Fibroblast of pulmonary artery (primary cell): ENCODE data around the gene ARHGAP32.
A peak's percentile ranks its signal among the peaks of the same experiment; 100 is the strongest.

Experiments used
- DNase-seq: peaks from one replicate; pipeline ENCODE4 v3.0.0-alpha.2; 2010; ENCODE audit warnings: low read depth
- H3K4me3 ChIP-seq: replicated peaks from 2 replicates; pipeline ENCODE4 v1.5.1; 2011; ENCODE audit warnings: low read depth, mild to moderate bottlenecking, control low read depth, low read length, moderate library complexity
- TF ChIP-seq, protein P1 (sequence below): IDR thresholded peaks from 2 replicates; pipeline ENCODE4 v1.5.1; 2011; ENCODE audit warnings: mild to moderate bottlenecking, control low read depth, low read length, inconsistent platforms; ENCODE audit errors: missing control alignments

ARHGAP32 gene

DNA sequence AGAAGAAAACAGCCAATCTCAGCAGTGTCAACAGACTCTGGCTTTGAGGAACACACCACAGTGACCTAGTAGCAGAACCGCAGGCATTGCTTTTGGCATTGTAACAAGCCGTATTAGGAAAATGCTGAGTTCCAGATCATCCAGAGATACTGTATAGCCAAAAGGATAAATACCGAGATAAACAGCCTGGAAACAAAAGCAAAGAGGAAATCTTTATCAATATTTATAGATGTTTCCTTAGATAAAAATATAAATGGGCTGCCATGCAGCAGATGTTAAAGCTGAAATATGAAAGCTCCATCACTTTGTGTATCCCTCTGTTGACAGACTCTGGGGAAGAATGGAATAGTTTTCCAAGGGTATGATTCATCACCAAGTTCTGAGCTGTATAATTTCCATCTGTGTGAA lies 150.5 kb downstream of the ARHGAP32 start:
- TF ChIP-seq, protein P1, sequence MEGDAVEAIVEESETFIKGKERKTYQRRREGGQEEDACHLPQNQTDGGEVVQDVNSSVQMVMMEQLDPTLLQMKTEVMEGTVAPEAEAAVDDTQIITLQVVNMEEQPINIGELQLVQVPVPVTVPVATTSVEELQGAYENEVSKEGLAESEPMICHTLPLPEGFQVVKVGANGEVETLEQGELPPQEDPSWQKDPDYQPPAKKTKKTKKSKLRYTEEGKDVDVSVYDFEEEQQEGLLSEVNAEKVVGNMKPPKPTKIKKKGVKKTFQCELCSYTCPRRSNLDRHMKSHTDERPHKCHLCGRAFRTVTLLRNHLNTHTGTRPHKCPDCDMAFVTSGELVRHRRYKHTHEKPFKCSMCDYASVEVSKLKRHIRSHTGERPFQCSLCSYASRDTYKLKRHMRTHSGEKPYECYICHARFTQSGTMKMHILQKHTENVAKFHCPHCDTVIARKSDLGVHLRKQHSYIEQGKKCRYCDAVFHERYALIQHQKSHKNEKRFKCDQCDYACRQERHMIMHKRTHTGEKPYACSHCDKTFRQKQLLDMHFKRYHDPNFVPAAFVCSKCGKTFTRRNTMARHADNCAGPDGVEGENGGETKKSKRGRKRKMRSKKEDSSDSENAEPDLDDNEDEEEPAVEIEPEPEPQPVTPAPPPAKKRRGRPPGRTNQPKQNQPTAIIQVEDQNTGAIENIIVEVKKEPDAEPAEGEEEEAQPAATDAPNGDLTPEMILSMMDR, result no peak
- DNase-seq, result peak; percentile 7
- no peak overlapping the region for H3K4me3 ChIP-seq

DNA sequence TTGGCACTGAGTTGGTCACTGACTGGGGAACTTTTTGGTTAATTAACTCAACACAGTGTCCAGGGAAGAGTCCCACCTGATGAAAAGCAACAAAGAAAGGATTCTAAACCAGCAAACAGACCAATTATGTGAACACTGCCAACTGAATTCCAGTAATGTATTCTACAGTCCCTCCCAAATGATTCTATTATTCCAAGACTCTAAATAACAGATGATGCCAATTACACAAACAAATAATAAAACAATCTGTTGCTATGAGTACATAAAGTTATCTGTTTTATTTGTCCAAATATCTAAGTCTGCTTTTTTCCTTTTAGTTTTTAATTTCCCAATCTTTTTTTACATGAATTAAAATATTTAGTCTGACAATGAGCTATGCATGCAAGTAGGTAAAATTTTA lies 151.2 kb downstream of the ARHGAP32 start:
- TF ChIP-seq, protein P1, result no peak
- no peak for DNase-seq
- H3K4me3 ChIP-seq, result no peak overlapping the region

DNA sequence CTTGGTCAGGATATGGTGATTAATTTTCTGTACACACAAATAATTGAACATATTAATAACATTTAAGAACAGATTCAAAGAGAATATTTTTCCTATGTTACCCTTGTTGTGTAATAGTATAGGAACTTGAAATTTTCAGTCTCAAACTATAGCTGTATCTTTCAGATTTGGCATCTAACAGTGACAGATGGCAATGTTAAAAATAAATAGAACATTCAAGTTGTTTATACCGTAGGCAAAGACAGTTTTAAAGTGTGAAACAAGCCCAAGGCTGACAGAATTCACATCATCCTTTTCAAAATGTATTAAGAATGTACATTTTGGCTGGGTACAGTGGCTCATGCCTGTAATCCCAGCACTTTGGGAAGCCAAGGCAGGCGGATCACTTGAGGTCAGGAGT lies 156.9 kb downstream of the ARHGAP32 start:
- no peak for DNase-seq
- TF ChIP-seq, protein P1, result no peak
- no peak overlapping the region for H3K4me3 ChIP-seq

DNA sequence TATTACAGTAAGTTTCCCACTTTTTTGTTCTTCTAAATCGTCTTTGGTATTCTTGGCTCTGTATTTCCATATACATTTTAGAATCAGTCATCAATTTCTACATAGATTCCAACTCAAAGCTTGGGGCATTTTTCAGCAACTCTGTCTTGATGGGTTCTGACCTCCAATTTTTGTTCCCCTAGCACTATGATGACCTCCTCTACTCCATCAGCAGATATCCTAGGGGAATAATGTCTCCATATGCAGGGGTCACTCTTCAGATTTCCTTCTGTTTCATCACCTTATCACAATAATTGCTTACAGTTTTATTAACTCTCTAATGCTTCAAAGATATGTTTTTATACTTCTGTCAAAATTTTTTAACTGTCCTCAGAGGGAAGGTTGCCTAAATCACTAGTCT lies 158.1 kb downstream of the ARHGAP32 start:
- no peak overlapping the region for H3K4me3 ChIP-seq
- TF ChIP-seq, protein P1, result no peak
- no peak for DNase-seq

DNA sequence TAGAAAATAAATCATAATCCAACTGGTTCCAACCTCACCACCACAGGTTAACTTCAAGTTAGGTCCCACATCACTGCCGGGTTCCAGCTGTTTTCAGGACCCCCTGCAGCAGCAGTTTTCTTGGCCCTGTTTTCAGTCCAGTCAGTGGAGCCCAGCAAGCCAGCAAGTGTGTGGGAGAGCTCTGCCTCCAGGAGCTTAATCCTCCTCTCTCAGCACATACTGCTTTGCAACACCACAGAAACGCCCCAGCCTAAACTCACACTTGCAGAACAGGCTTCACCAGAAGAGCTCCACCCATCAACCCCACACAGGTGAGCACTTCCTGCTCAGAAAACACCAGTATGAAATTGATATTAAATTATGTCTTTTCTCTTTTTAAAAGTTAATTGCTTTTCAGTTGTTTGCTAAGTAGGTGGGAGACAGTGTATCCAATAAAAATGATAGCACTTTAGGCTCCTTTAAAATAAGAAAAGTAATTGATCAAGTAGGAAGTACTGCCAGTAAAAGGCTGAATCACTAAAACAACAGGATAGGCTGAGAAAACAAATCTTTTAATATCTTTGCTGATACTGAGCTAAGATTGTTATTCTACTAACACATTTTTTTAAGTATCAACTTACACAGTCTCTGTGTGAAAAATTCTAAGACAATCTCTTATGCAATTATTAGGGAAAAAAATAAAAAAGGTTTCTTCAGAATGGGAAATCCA lies 168.0 kb downstream of the ARHGAP32 start:
- DNase-seq, result peak; percentile 4
- H3K4me3 ChIP-seq, result no peak overlapping the region
- TF ChIP-seq, protein P1, result no peak

DNA sequence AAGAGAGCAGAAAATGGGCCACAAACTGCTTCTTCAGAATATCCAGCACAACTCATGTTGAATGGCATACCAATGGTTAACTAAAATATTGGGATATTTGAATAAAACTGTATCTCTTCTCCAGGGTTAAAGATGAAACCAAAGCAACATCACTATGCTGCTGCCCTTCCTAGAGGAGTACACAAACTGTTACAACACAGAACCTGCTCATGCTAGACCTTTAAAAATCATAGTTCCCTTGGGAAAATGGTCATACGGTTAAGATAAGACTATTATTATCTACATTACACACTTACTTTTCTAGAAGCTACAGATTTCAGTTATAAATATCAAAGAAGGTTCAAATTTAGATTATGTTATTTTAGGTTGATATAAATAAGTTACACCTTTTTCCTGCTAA lies 170.8 kb downstream of the ARHGAP32 start:
- no peak overlapping the region for H3K4me3 ChIP-seq
- TF ChIP-seq, protein P1, result no peak

DNA sequence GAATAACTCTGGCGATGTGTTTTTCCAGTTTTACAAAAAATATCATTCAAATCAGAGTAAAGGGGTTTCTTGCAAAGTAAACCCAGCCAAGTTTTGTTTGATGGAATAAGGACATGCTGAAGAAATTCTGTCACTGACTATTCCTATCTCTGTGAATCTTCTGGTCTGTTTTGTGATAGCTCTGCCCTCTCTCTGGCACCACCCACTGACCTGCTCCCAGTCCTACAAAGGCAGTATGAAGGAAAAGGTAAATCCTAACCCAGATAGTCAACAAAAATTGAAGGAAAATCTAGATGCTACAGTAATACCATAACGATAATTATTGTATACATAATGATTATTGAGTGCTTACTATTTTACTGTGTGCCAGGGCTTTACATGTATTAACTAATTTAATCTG lies 173.1 kb downstream of the ARHGAP32 start:
- DNase-seq, result no peak
- H3K4me3 ChIP-seq, result no peak overlapping the region
- TF ChIP-seq, protein P1, result no peak

More for the DNA sequence above, 170.8 kb downstream of the ARHGAP32 start:
- peak; percentile 11 for DNase-seq
